Measurements from ENCODE around the gene TAF1B.

GRCh38 chr2:9795071-9795470, 48.2 kb upstream of the TAF1B start:
- TF ChIP-seq CTCF (IDR thresholded peaks at IDR 0.05 in 2 of 3, conservative IDR thresholded peaks at IDR 0.05 in 1 of 3; ENCODE audit: control insufficient read depth in 2 of 3, extremely low read depth in 1 of 3, insufficient read depth in 1 of 3, low read depth in 3 of 3, low read length in 3 of 3) (no peak), POLR2A (IDR thresholded peaks at IDR 0.05; ENCODE audit: low read depth, low read length) (no peak), SIN3A (IDR thresholded peaks at IDR 0.05; ENCODE audit: low read depth, low read length) (no peak), EZH2 (IDR thresholded peaks at IDR 0.05; ENCODE audit: borderline replicate concordance, control insufficient read depth, low read depth, low read length) (no peak), SMC3 (IDR thresholded peaks at IDR 0.05; ENCODE audit: borderline replicate concordance, low read length) (no peak), POLR2AphosphoS5 (IDR thresholded peaks at IDR 0.05; ENCODE audit: low read length) (no peak), JUNB (IDR thresholded peaks at IDR 0.05) (no peak), ZNF24 (IDR thresholded peaks at IDR 0.05) (no peak), NFYB (IDR thresholded peaks at IDR 0.05; ENCODE audit: insufficient read depth, low read depth, low read length) (no peak), SUPT20H (IDR thresholded peaks at IDR 0.05; ENCODE audit: borderline replicate concordance, control insufficient read depth, low read depth, low read length) (no peak), MAX (IDR thresholded peaks at IDR 0.05; ENCODE audit: low read depth, low read length) (no peak), USF2 (IDR thresholded peaks at IDR 0.05; ENCODE audit: borderline replicate concordance, low read depth, low read length) (no peak), ZZZ3 (IDR thresholded peaks at IDR 0.05; ENCODE audit: control insufficient read depth, insufficient read length, low read depth) (no peak)

Data from GM12878 (cell line).